ENCODE results near the gene OR10G3. TPM values are rescaled to one million over a fixed set of nuclear protein-coding genes. Genes with fewer than 3 reads are reported as not detected.

OR10G3 gene, protein sequence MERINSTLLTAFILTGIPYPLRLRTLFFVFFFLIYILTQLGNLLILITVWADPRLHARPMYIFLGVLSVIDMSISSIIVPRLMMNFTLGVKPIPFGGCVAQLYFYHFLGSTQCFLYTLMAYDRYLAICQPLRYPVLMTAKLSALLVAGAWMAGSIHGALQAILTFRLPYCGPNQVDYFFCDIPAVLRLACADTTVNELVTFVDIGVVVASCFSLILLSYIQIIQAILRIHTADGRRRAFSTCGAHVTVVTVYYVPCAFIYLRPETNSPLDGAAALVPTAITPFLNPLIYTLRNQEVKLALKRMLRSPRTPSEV
- not detected in 5 replicates for total RNA-seq (2022; extraction: Qiagen RNA extraction; ENCODE audit: low read depth)

DNA sequence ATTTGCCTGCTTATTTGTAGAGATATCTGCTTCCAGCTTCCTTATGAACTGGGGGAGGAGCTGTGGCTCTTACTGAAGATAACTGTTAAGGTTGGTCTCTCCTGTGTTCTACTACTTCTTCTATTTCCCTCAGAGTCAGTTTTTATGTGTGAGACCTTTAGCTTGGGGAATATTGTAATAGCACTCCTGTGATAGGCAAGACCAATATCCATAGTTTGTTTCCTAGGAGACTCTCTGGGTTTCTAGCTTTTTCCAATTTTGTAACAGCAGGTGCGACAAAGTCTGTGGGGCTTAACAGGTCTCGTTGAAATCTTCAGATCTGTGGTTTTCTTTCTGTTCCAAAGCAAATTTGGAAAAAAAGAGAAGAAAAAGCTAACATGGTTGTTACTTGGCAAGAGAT is at the start of gene OR10G3:
TSS of gene OR10G3 (minus strand) at position 101 of the 400 bp plus-strand sequence. CDS start 9,332 bp downstream, outside the sequence.

DNA sequence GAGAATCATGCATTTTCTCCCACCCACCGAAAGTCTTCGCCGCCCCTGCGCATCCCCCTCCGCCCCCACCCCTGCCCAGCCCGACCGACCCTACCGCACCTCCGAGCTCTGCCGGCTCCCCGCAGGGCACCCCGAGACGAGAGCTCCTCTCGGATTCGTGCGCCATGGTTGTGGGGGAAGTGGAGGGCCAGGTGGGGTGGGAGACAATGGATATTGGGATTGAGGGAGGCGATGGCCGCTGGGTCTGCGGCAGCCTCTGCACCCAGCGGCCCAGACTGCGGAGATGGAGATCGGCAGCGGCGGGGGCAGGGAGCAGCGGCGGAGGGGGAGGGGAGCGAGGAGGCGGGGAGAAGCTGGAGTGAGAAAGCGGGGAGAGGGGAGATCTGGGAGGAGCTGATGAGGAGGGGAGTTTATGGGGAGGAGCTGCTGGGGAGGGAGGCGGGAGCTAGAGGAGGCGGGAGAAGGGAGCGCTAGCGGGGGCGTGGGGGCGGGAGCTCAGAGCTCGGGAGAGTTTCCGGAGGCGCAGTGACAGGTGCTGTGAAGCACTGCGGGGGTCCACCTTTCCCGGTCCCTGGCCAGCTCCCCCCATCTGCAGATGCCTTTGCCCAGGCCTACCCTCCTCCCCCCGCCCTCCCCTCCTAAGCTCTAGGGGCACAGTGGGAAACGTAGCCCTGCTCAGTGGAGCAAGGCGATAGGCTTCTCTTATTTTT is 53.8 kb downstream of the OR10G3 start, which contains the start of gene SALL2:
TSS of gene SALL2 (minus strand) at position 385 of the 710 bp plus-strand sequence. CDS start at position 166, 219 bp downstream.

Other genes with a start within 250 kb of the OR10G3 start
- gene SUPT16H, start 196.1 kb downstream of the OR10G3 start, total RNA-seq (2022; extraction: Qiagen RNA extraction; ENCODE audit: low read depth), result 92.6 to 111 TPM (median 98.7 TPM) in 5 replicates
- gene CHD8, start 124.0 kb downstream of the OR10G3 start, total RNA-seq (2022; extraction: Qiagen RNA extraction; ENCODE audit: low read depth), result 38.6 to 42.7 TPM (median 40.3 TPM) in 5 replicates
- 10.8 to 15.1 TPM (median 12.6 TPM) in 5 replicates for gene RAB2B, start 103.1 kb downstream of the OR10G3 start, total RNA-seq (2022; extraction: Qiagen RNA extraction; ENCODE audit: low read depth)
- 50.9 to 71.2 TPM (median 66.9 TPM) in 5 replicates for gene TOX4, start 102.9 kb downstream of the OR10G3 start, total RNA-seq (2022; extraction: Qiagen RNA extraction; ENCODE audit: low read depth)
- gene METTL3, start 68.7 kb downstream of the OR10G3 start, total RNA-seq (2022; extraction: Qiagen RNA extraction; ENCODE audit: low read depth), result 41.6 to 49.0 TPM (median 47.9 TPM) in 5 replicates
- 0.73 to 1.3 TPM (median 0.85 TPM) in 5 replicates for gene SALL2, start 53.7 kb downstream of the OR10G3 start, total RNA-seq (2022; extraction: Qiagen RNA extraction; ENCODE audit: low read depth)
- not detected in 5 replicates for gene OR10G2, start 54.9 kb upstream of the OR10G3 start, total RNA-seq (2022; extraction: Qiagen RNA extraction; ENCODE audit: low read depth)
- not detected in 5 replicates for gene OR4E2, start 73.8 kb upstream of the OR10G3 start, total RNA-seq (2022; extraction: Qiagen RNA extraction; ENCODE audit: low read depth)
- gene OR4E1, start 93.7 kb upstream of the OR10G3 start, total RNA-seq (2022; extraction: Qiagen RNA extraction; ENCODE audit: low read depth), result not detected in 5 replicates